Measurements from ENCODE around the gene COPS3. TPM values are rescaled to one million over a fixed set of nuclear protein-coding genes. Genes with fewer than 3 reads are reported as not detected.

Gene COPS3
- total and polyA plus RNA-seq, 4 donors, result 32.9 to 63.3 (median 50.2) TPM

GRCh38 chr17:17200831-17201230 lies 80.2 kb downstream of the COPS3 start:
- Histone ChIP-seq H3K9me3 (ENCODE audit: control insufficient read depth in 4 of 4, insufficient read depth in 3 of 4, low read length in 3 of 4) (no peaks in the 10 kb centered on the region), H3K36me3 (ENCODE audit: control insufficient read depth in 4 of 4, insufficient read depth in 4 of 4, low read length in 4 of 4) (peaks cover 0 to 6% (median 0%) of the 10 kb centered on the region in 4 donors), H3K27me3 (ENCODE audit: control insufficient read depth in 3 of 3, insufficient read depth in 3 of 3, low read length in 2 of 3) (no peaks in the 10 kb centered on the region), H3K9ac (ENCODE audit: insufficient read depth in 1 of 2, low read length in 2 of 2) (no peak overlapping the region), H3K4me3 (no peak overlapping the region), H3K4me1 (ENCODE audit: control insufficient read depth in 5 of 5, insufficient read depth in 5 of 5, low read length in 5 of 5) (peaks cover 0 to 48% (median 22%) of the 10 kb centered on the region in 5 donors), H3K27ac (ENCODE audit: low read depth in 1 of 2, low read length in 1 of 2) (no peak overlapping the region)
- WGBS, 2 donors, result 76 to 83% methylated on average over 5 of the region's 5 CpGs
- ATAC-seq (ENCODE audit: insufficient read depth, low FRiP score) (no peak), DNase-seq (peak; percentile 67 to 83 (median 76))
- TF ChIP-seq CTCF (IDR thresholded peaks at IDR 0.05; ENCODE audit: control extremely low read depth, extremely low read depth), result no peak

GRCh38 chr17:17200311-17200710 lies 80.7 kb downstream of the COPS3 start:
- ATAC-seq (ENCODE audit: insufficient read depth, low FRiP score), result no peak
- 76 to 81% methylated on average over 7 of the region's 7 CpGs for WGBS, 2 donors
- Histone ChIP-seq H3K9ac (ENCODE audit: insufficient read depth in 1 of 2, low read length in 2 of 2) (no peak overlapping the region), H3K27me3 (ENCODE audit: control insufficient read depth in 3 of 3, insufficient read depth in 3 of 3, low read length in 2 of 3) (no peaks in the 10 kb centered on the region), H3K4me1 (ENCODE audit: control insufficient read depth in 5 of 5, insufficient read depth in 5 of 5, low read length in 5 of 5) (peaks cover 0 to 43% (median 22%) of the 10 kb centered on the region in 5 donors), H3K4me3 (no peak overlapping the region), H3K27ac (ENCODE audit: low read depth in 1 of 2, low read length in 1 of 2) (peak overlapping the region in 1 of 2 donors; percentile 10), H3K9me3 (ENCODE audit: control insufficient read depth in 4 of 4, insufficient read depth in 3 of 4, low read length in 3 of 4) (no peaks in the 10 kb centered on the region), H3K36me3 (ENCODE audit: control insufficient read depth in 4 of 4, insufficient read depth in 4 of 4, low read length in 4 of 4) (peaks cover 0 to 6% (median 0%) of the 10 kb centered on the region in 4 donors)
- peak in 2 of 3 donors; percentile 32 to 59 for DNase-seq
- no peak for TF ChIP-seq CTCF (IDR thresholded peaks at IDR 0.05; ENCODE audit: control extremely low read depth, extremely low read depth)

- Histone ChIP-seq H3K4me1 (ENCODE audit: control insufficient read depth in 5 of 5, insufficient read depth in 5 of 5, low read length in 5 of 5) (peaks cover 0 to 29% (median 16%) of the 10 kb centered on the region in 5 donors), H3K9me3 (ENCODE audit: control insufficient read depth in 4 of 4, insufficient read depth in 3 of 4, low read length in 3 of 4) (no peaks in the 10 kb centered on the region), H3K4me3 (no peak overlapping the region), H3K27ac (ENCODE audit: low read depth in 1 of 2, low read length in 1 of 2) (no peak overlapping the region), H3K36me3 (ENCODE audit: control insufficient read depth in 4 of 4, insufficient read depth in 4 of 4, low read length in 4 of 4) (peaks cover 0 to 6% (median 0%) of the 10 kb centered on the region in 4 donors), H3K9ac (ENCODE audit: insufficient read depth in 1 of 2, low read length in 2 of 2) (no peak overlapping the region), H3K27me3 (ENCODE audit: control insufficient read depth in 3 of 3, insufficient read depth in 3 of 3, low read length in 2 of 3) (no peaks in the 10 kb centered on the region)
- ATAC-seq (ENCODE audit: insufficient read depth, low FRiP score) (no peak), DNase-seq (no peak)
- TF ChIP-seq CTCF (IDR thresholded peaks at IDR 0.05; ENCODE audit: control extremely low read depth, extremely low read depth), result no peak
- WGBS, 2 donors, result 89 to 96% methylated on average over 1 of the region's 1 CpG
These were observed 82.8 kb downstream of the COPS3 start for GRCh38 chr17:17198281-17198680.

- TF ChIP-seq CTCF (IDR thresholded peaks at IDR 0.05; ENCODE audit: control extremely low read depth, extremely low read depth), result no peak
- ATAC-seq (ENCODE audit: insufficient read depth, low FRiP score) (no peak), DNase-seq (no peak)
- H3K4me3 ChIP-seq, result no peak overlapping the region
- peaks cover 3 to 25% (median 16%) of the 10 kb centered on the region in 5 donors for H3K4me1 ChIP-seq (ENCODE audit: control insufficient read depth in 5 of 5, insufficient read depth in 5 of 5, low read length in 5 of 5)
- no peaks in the 10 kb centered on the region for H3K27me3 ChIP-seq (ENCODE audit: control insufficient read depth in 3 of 3, insufficient read depth in 3 of 3, low read length in 2 of 3)
- H3K9ac ChIP-seq (ENCODE audit: insufficient read depth in 1 of 2, low read length in 2 of 2), result no peak overlapping the region
- H3K9me3 ChIP-seq (ENCODE audit: control insufficient read depth in 4 of 4, insufficient read depth in 3 of 4, low read length in 3 of 4), result no peaks in the 10 kb centered on the region
- H3K27ac ChIP-seq (ENCODE audit: low read depth in 1 of 2, low read length in 1 of 2), result no peak overlapping the region
- no peaks in the 10 kb centered on the region for H3K36me3 ChIP-seq (ENCODE audit: control insufficient read depth in 4 of 4, insufficient read depth in 4 of 4, low read length in 4 of 4)
These were observed 84.3 kb downstream of the COPS3 start for GRCh38 chr17:17196776-17197175.

Measured in lung (tissue), 12 donors.